Lower lobe of right lung (tissue), 2 donors: ENCODE results near the gene SOX10. TPM values are rescaled to one million over a fixed set of nuclear protein-coding genes. Genes with fewer than 3 reads are reported as not detected.
A peak's percentile ranks its signal among the peaks of the same experiment; 100 is the strongest.

ENCODE experiments used
- ATAC-seq, 2 donors: fragments of 200-7000 bp; cut with Tn5 transposase; one replicate each; pipeline ENCODE4 v1.9.1; 2020 to 2022; ENCODE audit warnings: mild to moderate bottlenecking in 2 of 2, moderate library complexity in 2 of 2
- DNase-seq: peaks from one replicate; pipeline ENCODE4 v3.0.0-alpha.2; 2020
- H3K27ac ChIP-seq: fragments of 200-600 bp; one replicate; pipeline ENCODE4 v1.8.0; 2022
- H3K27me3 ChIP-seq: fragments of 200-600 bp; one replicate; pipeline ENCODE4 v1.8.0; 2022; ENCODE audit warnings: low read depth
- H3K36me3 ChIP-seq: fragments of 200-600 bp; one replicate; pipeline ENCODE4 v1.8.0; 2022; ENCODE audit warnings: mild to moderate bottlenecking
- H3K4me1 ChIP-seq: fragments of 200-600 bp; one replicate; pipeline ENCODE4 v1.8.0; 2022
- H3K4me3 ChIP-seq: fragments of 200-600 bp; one replicate; pipeline ENCODE4 v1.8.0; 2022; ENCODE audit warnings: mild to moderate bottlenecking
- H3K9me3 ChIP-seq: fragments of 200-600 bp; one replicate; pipeline ENCODE4 v1.8.0; 2022
- CTCF ChIP-seq: fragments of 200-600 bp; IDR thresholded peaks from one replicate; pipeline ENCODE4 v1.8.0; 2022; ENCODE audit warnings: antibody characterized with exemption, mild to moderate bottlenecking
- intact Hi-C: fragments of 100-400 bp; cut with DNase I; formaldehyde crosslinking; loops from one replicate; pipeline ENCODE4 v1.11.0; 2022
- total RNA-seq: library from RNA; stranded (reverse); fragmentation: NEBNext Ultra II Directional; extraction: Animal tissue kit (Norgen Biotek cat#: 25700); gene quantifications from one replicate; pipeline ENCODE4 v1.2.1, GENCODE V29; 2021
- donor health status: DM: no; HTN: yes; CAD: no; lungs with severe emphysema.

The SOX10 gene
- total RNA-seq, 1 donor from 2014 or later, result not detected

- Histone ChIP-seq H3K36me3 (no peaks in the 10 kb centered on the region), H3K4me1 (peaks cover 23% of the 10 kb centered on the region), H3K4me3 (no peak overlapping the region), H3K9me3 (no peaks in the 10 kb centered on the region), H3K27ac (no peak overlapping the region), H3K27me3 (no peaks in the 10 kb centered on the region)
- TF ChIP-seq CTCF, result no peak
- intact Hi-C loops, result no loop called here
- ATAC-seq (no peak), DNase-seq (no peak)
Observed at GRCh38 chr22:38014083-38014482, 29.7 kb upstream of the SOX10 start.

- no peak for TF ChIP-seq CTCF
- no peak for ATAC-seq
Observed at GRCh38 chr22:38012604-38013072, 28.3 kb upstream of the SOX10 start.

GRCh38 chr22:38009000-38009806, 24.8 kb upstream of the SOX10 start:
- TF ChIP-seq CTCF, result no peak
- ATAC-seq, result peak in 1 of 2 donors; percentile 29
- Histone ChIP-seq H3K4me1 (no peaks in the 10 kb centered on the region), H3K9me3 (no peaks in the 10 kb centered on the region), H3K4me3 (no peak overlapping the region), H3K27me3 (no peaks in the 10 kb centered on the region), H3K36me3 (no peaks in the 10 kb centered on the region), H3K27ac (no peak overlapping the region)
- intact Hi-C loops, result no loop called here
- no peak for DNase-seq

More at GRCh38 chr22:38012604-38013072, 28.3 kb upstream of the SOX10 start:
- no peaks in the 10 kb centered on the region for H3K36me3 ChIP-seq
- no peak for DNase-seq
- H3K4me3 ChIP-seq, result no peak overlapping the region
- H3K27ac ChIP-seq, result no peak overlapping the region
- intact Hi-C loops, result no loop called here
- H3K9me3 ChIP-seq, result no peaks in the 10 kb centered on the region
- peaks cover 18% of the 10 kb centered on the region for H3K4me1 ChIP-seq
- no peaks in the 10 kb centered on the region for H3K27me3 ChIP-seq

- H3K36me3 ChIP-seq, result no peaks in the 10 kb centered on the region
- H3K27me3 ChIP-seq, result no peaks in the 10 kb centered on the region
- H3K9me3 ChIP-seq, result no peaks in the 10 kb centered on the region
- TF ChIP-seq CTCF, result no peak
- ATAC-seq (no peak), DNase-seq (no peak)
- H3K27ac ChIP-seq, result no peak overlapping the region
- H3K4me1 ChIP-seq, result no peaks in the 10 kb centered on the region
- intact Hi-C loops, result no loop called here
- no peak overlapping the region for H3K4me3 ChIP-seq
Observed at GRCh38 chr22:38007330-38007902, 23.1 kb upstream of the SOX10 start.

- TF ChIP-seq CTCF, result no peak
- Histone ChIP-seq H3K27ac (no peak overlapping the region), H3K4me3 (no peak overlapping the region), H3K9me3 (no peaks in the 10 kb centered on the region), H3K36me3 (no peaks in the 10 kb centered on the region), H3K4me1 (no peaks in the 10 kb centered on the region), H3K27me3 (no peaks in the 10 kb centered on the region)
- intact Hi-C loops, result no loop called here
- no peak for ATAC-seq
- DNase-seq, result no peak
Observed at GRCh38 chr22:38006906-38007305, 22.6 kb upstream of the SOX10 start.
